ENCODE measurements around the gene ACOXL. TPM values are rescaled to one million over a fixed set of nuclear protein-coding genes. Genes with fewer than 3 reads are reported as not detected.

ACOXL gene
- total RNA-seq, 4 donors from 2014 or later: 0.64 TPM; not detected in 3

GRCh38 chr2:111117598-111118480, 385.5 kb downstream of the ACOXL start:
- Histone ChIP-seq H3K36me3 (no peaks in the 10 kb centered on the region), H3K4me1 (peaks cover 46% of the 10 kb centered on the region), H3K27me3 (peaks cover 22% of the 10 kb centered on the region), H3K9me3 (no peaks in the 10 kb centered on the region), H3K27ac (no peak overlapping the region), H3K4me3 (peak overlapping the region; percentile 91)
- TF ChIP-seq CTCF (IDR thresholded peaks at IDR 0.05) (no peak), POLR2A (IDR thresholded peaks at IDR 0.05) (no peak), POLR2AphosphoS5 (IDR thresholded peaks at IDR 0.05) (no peak), EP300 (IDR thresholded peaks at IDR 0.05) (no peak)
- 8% methylated on average over 27 of the region's 64 CpGs for WGBS
- peak in 1 of 2 donors; percentile 67 for DNase-seq (ENCODE audit: low spot score in 2 of 2)

GRCh38 chr2:111118481-111118980, 386.2 kb downstream of the ACOXL start:
- TF ChIP-seq POLR2AphosphoS5 (IDR thresholded peaks at IDR 0.05) (no peak), POLR2A (IDR thresholded peaks at IDR 0.05) (no peak), CTCF (IDR thresholded peaks at IDR 0.05) (no peak), EP300 (IDR thresholded peaks at IDR 0.05) (no peak)
- Histone ChIP-seq H3K4me1 (peaks cover 51% of the 10 kb centered on the region), H3K36me3 (no peaks in the 10 kb centered on the region), H3K4me3 (peak overlapping the region; percentile 91), H3K27ac (no peak overlapping the region), H3K9me3 (no peaks in the 10 kb centered on the region), H3K27me3 (peaks cover 22% of the 10 kb centered on the region)
- DNase-seq (ENCODE audit: low spot score in 2 of 2): no peak
- WGBS: 24% methylated on average over 33 of the region's 33 CpGs

GRCh38 chr2:111118981-111119821, 386.8 kb downstream of the ACOXL start:
- Histone ChIP-seq H3K36me3 (no peaks in the 10 kb centered on the region), H3K4me1 (peaks cover 57% of the 10 kb centered on the region), H3K9me3 (no peaks in the 10 kb centered on the region), H3K4me3 (peak overlapping the region; percentile 91), H3K27me3 (peaks cover 22% of the 10 kb centered on the region), H3K27ac (no peak overlapping the region)
- TF ChIP-seq POLR2AphosphoS5 (IDR thresholded peaks at IDR 0.05): no peak
- no peak for TF ChIP-seq POLR2A (IDR thresholded peaks at IDR 0.05)
- TF ChIP-seq EP300 (IDR thresholded peaks at IDR 0.05): no peak
- TF ChIP-seq CTCF (IDR thresholded peaks at IDR 0.05): no peak
- 35% methylated on average over 25 of the region's 76 CpGs for WGBS
- DNase-seq (ENCODE audit: low spot score in 2 of 2): peak; percentile 69 to 80

GRCh38 chr2:111119822-111120252, 387.5 kb downstream of the ACOXL start:
- Histone ChIP-seq H3K4me1 (peaks cover 57% of the 10 kb centered on the region), H3K27me3 (peaks cover 22% of the 10 kb centered on the region), H3K9me3 (no peaks in the 10 kb centered on the region), H3K4me3 (peak overlapping the region; percentile 91), H3K36me3 (peaks cover under 1% of the 10 kb centered on the region), H3K27ac (no peak overlapping the region)
- no peak for DNase-seq (ENCODE audit: low spot score in 2 of 2)
- TF ChIP-seq CTCF (IDR thresholded peaks at IDR 0.05): no peak
- TF ChIP-seq POLR2A (IDR thresholded peaks at IDR 0.05): no peak
- TF ChIP-seq POLR2AphosphoS5 (IDR thresholded peaks at IDR 0.05): no peak
- no peak for TF ChIP-seq EP300 (IDR thresholded peaks at IDR 0.05)
- 18% methylated on average over 27 of the region's 27 CpGs for WGBS
